Activated T-helper 1 cell treated with anti-CD3 and anti-CD28 coated beads, Interleukin-2, amount 50 U/mL, for 16 hours (primary cell): ENCODE measurements around the gene GRIN1.

ENCODE experiments used
- DNase-seq, 2 donors: peaks; one replicate each; pipeline ENCODE4 v3.0.0-alpha.2; 2020; ENCODE audit warnings: low read depth in 1 of 2, low spot score in 1 of 2

Gene GRIN1

DNA sequence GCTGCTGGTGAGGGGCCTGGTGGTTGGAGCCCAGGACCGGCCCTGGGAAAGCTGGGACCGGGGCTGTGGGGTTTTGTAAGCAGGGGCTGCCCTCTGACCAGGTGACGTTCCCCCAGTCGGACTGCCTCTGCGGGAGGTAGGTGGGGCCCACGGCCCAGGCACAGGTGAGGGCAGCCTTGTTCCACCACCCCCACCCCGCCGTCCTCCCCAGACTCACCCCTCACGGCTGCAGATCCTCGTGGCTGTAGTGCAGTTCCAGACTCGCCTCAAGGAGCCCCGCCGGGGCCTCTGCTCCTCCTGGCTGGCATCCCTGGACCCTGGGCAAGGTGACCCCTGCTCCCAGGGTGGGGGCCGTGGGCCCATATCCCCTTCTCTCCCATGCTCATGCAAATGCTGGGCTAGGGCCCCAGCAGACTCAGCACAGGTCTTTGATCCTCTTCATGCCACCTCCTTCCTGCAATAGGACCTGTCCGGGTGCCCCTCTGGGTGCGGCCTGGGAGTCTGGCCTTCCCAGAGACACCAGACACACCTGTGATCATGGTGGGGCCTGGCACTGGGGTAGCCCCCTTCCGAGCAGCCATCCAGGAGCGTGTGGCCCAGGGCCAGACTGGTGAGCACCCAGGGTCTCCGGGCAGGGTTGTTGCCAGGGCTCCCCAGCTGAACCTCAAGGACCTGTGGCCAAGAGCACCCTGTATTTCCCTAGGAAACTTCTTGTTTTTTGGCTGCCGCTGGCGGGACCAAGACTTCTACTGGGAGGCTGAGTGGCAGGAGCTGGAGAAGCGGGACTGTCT lies 76.4 kb downstream of the GRIN1 start:
- DNase-seq, result no peak

DNA sequence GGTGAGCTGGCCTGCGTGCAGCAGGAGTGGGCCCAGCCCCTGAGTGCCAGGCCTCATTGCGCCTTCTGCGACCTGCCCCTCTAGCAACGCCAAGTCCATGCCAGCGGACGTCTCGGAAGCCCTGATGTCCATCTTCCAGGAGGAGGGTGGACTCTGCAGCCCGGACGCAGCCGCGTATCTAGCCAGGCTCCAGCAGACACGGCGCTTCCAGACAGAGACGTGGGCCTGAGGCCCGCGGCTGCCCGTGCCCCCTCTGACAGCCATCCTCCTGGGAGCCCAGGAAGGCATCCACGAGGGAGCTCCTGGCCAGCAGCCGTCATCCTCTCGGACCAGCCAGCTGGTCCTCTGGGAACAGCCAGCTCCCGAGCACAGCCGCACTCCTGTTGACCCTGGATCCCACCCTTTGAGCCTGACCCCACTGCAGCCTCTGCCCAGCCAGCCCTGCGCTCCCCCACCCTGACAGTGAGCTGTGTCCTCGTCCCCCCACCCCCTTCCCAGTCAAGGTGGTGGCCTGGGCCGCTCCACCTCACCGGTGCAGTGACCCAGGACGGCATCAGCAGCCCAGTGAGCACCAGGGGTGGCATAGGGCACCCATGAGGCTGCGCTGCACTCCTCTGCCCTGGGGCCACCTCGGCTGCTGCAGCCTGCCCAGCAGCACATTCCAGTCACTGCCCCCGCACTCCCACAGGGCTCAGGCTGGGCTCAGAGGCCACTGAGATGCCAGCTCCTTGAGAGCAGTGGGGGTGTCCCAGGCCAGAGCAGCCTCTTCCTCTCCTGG lies 77.4 kb downstream of the GRIN1 start:
- no peak for DNase-seq

DNA sequence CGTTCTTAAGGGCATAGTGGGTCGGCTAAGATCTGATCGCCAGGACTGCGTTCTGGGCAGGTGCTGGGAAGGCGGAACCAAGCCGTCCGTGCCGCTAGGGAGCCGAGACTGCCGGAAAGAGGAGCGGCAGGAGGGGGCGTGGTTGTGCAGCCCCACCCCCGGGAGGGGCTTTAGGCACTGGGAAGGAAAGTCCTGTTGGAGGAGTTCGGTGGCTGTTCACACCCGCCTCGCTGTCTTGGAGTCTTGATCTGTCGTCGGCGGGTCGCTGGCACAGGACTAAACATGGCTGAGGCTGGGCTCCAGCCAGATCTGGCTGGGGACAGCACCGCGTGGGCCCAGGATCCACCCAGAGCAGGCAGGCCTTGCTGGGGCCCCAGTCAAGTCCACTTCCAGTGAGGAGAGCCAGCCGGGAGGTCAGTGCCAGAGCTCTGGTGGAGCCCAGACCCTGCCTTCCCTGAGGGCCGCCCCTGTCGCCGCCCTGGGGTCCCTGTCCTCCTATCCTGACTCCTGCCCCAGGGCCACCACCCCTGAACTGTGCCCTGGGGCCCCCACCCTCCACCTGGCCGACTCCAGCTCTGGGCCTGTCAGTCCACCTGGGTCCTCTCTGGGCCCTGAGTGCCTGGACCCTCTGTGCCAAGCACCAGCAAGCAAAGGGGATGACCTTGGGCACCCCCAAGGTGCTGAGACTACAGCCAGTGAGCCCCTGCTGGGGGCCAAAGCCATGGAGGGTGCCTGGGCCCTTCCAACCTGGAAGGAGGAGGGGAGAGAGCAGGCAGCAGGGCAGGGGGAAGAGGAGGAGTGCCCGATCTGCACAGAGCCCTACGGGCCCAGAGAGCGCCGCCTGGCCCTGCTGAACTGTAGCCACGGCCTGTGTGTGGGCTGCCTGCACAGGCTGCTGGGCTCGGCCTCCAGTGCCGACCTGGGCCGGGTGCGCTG lies 78.6 kb downstream of the GRIN1 start:
- DNase-seq, result no peak

DNA sequence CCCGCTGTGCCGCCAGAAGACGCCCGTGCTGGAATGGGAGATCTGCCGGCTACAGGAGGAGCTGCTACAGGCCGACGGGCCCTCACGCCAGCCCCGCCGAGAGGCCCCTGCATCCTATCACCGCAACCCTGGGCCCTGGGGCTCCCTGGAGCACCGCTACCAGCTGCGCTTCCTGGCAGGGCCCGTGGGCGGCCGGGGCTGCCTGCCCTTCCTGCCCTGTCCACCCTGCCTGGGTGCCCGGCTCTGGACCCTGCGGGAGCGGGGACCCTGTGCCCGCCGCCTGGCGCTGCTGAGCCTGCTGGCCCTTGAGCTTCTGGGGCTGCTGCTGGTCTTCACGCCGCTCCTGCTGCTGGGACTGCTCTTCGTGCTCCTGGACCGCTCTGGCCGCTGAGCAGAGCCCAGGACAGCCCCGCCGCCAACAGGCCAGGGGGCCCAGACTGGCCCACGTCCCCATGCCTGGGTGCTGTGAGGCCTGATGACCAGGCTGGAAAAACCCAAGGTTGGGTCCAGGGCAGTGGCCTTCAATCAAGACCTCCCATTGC lies 79.3 kb downstream of the GRIN1 start:
- no peak for DNase-seq
